Cardiac muscle cell (in vitro differentiated cells and primary cell): ENCODE results near the gene HEBP2. TPM values are rescaled to one million over a fixed set of nuclear protein-coding genes. Genes with fewer than 3 reads are reported as not detected.

Source experiments
- DNase-seq, 2 donors: peaks; one replicate each; pipeline versions ENCODE4 v3.0.0 to v3.0.0-alpha.2; 2010 to 2017; ENCODE audit warnings: low read depth in 1 of 2, low spot score in 1 of 2
- H3K27ac ChIP-seq: fragments of 200-600 bp; sonication (generic); 2 replicates; pipeline ENCODE4 v1.5.1; 2016
- H3K27me3 ChIP-seq: fragments of 200-600 bp; sonication (generic); 2 replicates; pipeline ENCODE4 v1.6.0; 2016; ENCODE audit warnings: control low read depth
- H3K36me3 ChIP-seq: fragments of 200-600 bp; sonication (generic); 2 replicates; pipeline ENCODE4 v1.5.1; 2016; ENCODE audit warnings: control low read depth
- H3K4me1 ChIP-seq: fragments of 200-600 bp; sonication (generic); 2 replicates; pipeline ENCODE4 v1.8.1; 2017; ENCODE audit warnings: low read depth, mild to moderate bottlenecking, mixed run types
- H3K4me3 ChIP-seq: fragments of 200-600 bp; sonication (generic); 2 replicates; pipeline ENCODE4 v1.5.1; 2016; ENCODE audit warnings: mild to moderate bottlenecking
- H3K9me3 ChIP-seq: fragments of 200-600 bp; sonication (generic); 2 replicates; pipeline ENCODE4 v1.5.1; 2017; ENCODE audit warnings: low read depth, mild to moderate bottlenecking, control low read depth
- CTCF ChIP-seq: IDR thresholded peaks from 2 replicates; pipeline ENCODE4 v1.5.1; 2012; ENCODE audit warnings: low read depth, mild to moderate bottlenecking, low read length
- polyA plus RNA-seq: library from polyadenylated mRNA; unstranded; fragments of >200 nt; fragmentation: Nextera tagmentation; extraction: Ambion mirVana; gene quantifications from 2 replicates; pipeline ENCODE4 v1.2.1, GENCODE V29; 2016
- total RNA-seq: library from RNA; depleted of rRNA; stranded (reverse); fragments of >200 nt; gene quantifications from 2 replicates; pipeline ENCODE4 v1.2.3, GENCODE V29; 2016

The HEBP2 gene
- total and polyA plus RNA-seq, 2 experiments from 2014 or later: 55.9 to 109 TPM

GRCh38 chr6:138428944-138429598, 25.0 kb downstream of the HEBP2 start:
- Histone ChIP-seq H3K4me3 (no peak overlapping the region), H3K27ac (no peak overlapping the region), H3K9me3 (no peaks in the 10 kb centered on the region), H3K36me3 (no peaks in the 10 kb centered on the region), H3K4me1 (peaks cover 21% of the 10 kb centered on the region), H3K27me3 (no peaks in the 10 kb centered on the region)
- DNase-seq: peak; percentile 60 to 78
- TF ChIP-seq CTCF: peak; percentile 65

- TF ChIP-seq CTCF: no peak
- DNase-seq: no peak
- no peaks in the 10 kb centered on the region for H3K9me3 ChIP-seq
- no peaks in the 10 kb centered on the region for H3K36me3 ChIP-seq
- no peak overlapping the region for H3K4me3 ChIP-seq
- H3K27me3 ChIP-seq: no peaks in the 10 kb centered on the region
- H3K27ac ChIP-seq: no peak overlapping the region
- H3K4me1 ChIP-seq: peaks cover 21% of the 10 kb centered on the region
Observed at GRCh38 chr6:138429761-138430160, 25.7 kb downstream of the HEBP2 start.

- H3K9me3 ChIP-seq: no peaks in the 10 kb centered on the region
- H3K4me1 ChIP-seq: peaks cover 21% of the 10 kb centered on the region
- H3K27ac ChIP-seq: peak overlapping the region; percentile 77
- H3K36me3 ChIP-seq: no peaks in the 10 kb centered on the region
- TF ChIP-seq CTCF: no peak
- no peaks in the 10 kb centered on the region for H3K27me3 ChIP-seq
- DNase-seq: peak in 1 of 2 donors; percentile 64
- H3K4me3 ChIP-seq: no peak overlapping the region
Observed at GRCh38 chr6:138430361-138431145, 26.5 kb downstream of the HEBP2 start.

- no peak for DNase-seq
- H3K4me3 ChIP-seq: no peak overlapping the region
- no peaks in the 10 kb centered on the region for H3K9me3 ChIP-seq
- H3K36me3 ChIP-seq: no peaks in the 10 kb centered on the region
- no peak for TF ChIP-seq CTCF
- peaks cover 21% of the 10 kb centered on the region for H3K4me1 ChIP-seq
- peak overlapping the region; percentile 77 for H3K27ac ChIP-seq
- no peaks in the 10 kb centered on the region for H3K27me3 ChIP-seq
Observed at GRCh38 chr6:138431256-138432062, 27.4 kb downstream of the HEBP2 start.

GRCh38 chr6:138432063-138432356, 28.0 kb downstream of the HEBP2 start:
- Histone ChIP-seq H3K9me3 (no peaks in the 10 kb centered on the region), H3K36me3 (no peaks in the 10 kb centered on the region), H3K4me3 (no peak overlapping the region), H3K4me1 (peaks cover 21% of the 10 kb centered on the region), H3K27ac (no peak overlapping the region), H3K27me3 (no peaks in the 10 kb centered on the region)
- no peak for TF ChIP-seq CTCF
- no peak for DNase-seq
